HUDEP-2 (cell line): ENCODE results near the gene ZDHHC11B.

Experiments used
- DNase-seq, 76 experiments: peaks; one replicate each; lab custom pipeline; 2025; ENCODE audit not compliant: unreplicated experiment in 76 of 76; lab: John Stamatoyannopoulos, UW

ZDHHC11B gene

GRCh38 chr5:675871-676698, 108.4 kb downstream of the ZDHHC11B start:
- DNase-seq: no peak

- DNase-seq: no peak
Observed at GRCh38 chr5:675111-675870, 109.2 kb downstream of the ZDHHC11B start.

GRCh38 chr5:674630-675011, 109.9 kb downstream of the ZDHHC11B start:
- no peak for DNase-seq

DNA sequence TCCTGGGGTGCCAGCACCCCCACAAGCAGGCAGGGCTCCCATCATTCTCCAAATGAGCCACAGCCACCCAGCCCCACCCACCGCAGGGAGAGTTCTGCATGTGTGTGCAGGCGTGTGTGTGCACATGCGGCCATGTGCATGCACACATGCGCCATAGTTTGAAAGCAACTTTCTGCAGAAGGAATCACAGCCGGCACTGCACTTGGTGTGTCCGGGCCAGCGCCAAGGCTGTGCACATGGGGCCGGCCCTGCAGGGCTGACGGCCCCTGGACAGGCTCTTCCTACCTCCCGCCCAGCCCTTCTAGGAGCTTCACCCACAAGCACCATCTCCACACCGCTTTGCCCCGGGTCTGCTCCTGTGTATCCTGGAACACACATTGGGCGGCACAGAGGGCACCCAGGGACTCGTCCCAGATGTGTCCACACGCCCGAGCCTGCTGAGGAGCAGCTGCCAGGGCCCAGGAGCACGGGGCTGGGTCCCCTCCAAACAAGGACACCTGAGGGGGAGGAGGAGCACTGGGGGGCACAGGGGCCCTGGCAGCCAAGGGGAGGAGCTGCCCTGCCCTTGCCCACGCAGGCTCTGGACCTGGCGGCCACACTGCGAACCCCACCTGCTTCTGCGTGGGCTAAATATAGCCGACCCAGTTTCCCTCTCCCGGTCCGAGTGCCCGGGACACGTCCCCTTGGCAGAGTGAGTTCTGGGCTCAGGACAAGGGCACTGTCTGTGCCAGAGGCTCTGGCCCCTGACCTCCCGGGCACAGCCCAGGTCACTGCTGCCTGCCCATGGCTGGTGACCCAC, 110.5 kb downstream of the ZDHHC11B start:
- DNase-seq: no peak

- DNase-seq: no peak
Observed at GRCh38 chr5:673161-673830, 111.2 kb downstream of the ZDHHC11B start.

DNA sequence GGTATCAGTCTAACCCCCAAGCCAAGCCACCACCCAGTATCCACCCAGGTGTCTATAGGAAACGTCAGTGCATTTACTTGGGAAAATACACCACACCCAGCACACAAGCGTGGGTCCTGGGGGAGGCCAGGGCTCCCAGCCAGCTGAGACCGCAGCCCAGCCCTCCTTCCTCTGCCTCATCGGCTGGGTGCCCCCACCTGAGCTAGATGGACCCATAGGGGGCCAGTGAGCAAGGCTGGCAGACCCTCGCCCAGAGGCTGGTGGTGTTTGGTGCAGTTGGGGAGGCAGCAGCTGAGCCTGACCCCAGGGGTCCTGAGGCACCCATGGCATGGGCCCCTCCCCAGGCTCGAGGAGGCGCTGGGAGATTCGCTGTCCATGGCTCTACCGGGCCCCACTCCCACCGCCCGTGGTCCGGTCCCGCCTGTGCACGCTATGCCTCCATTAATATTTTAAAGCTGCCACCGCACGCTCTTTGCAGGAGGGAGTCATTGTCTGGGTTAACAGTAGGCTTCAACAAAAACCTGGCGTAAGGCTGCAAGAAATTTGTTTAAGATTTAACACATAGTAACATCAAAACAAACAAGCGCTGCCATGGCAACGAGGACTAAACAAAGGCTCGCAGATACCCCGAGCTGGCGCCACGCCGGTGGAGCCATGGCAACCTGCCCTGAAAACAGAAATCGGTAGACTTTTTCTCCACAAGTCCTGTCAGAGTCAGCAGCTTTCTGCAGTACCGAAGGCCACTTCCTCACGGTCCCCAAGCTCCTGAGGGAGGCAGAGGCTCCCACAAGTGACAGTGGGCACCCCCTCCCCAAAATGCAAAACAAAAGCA, 112.0 kb downstream of the ZDHHC11B start:
- DNase-seq: peak in 9 of 76 experiments; percentile 8 to 32 (median 14)

DNA sequence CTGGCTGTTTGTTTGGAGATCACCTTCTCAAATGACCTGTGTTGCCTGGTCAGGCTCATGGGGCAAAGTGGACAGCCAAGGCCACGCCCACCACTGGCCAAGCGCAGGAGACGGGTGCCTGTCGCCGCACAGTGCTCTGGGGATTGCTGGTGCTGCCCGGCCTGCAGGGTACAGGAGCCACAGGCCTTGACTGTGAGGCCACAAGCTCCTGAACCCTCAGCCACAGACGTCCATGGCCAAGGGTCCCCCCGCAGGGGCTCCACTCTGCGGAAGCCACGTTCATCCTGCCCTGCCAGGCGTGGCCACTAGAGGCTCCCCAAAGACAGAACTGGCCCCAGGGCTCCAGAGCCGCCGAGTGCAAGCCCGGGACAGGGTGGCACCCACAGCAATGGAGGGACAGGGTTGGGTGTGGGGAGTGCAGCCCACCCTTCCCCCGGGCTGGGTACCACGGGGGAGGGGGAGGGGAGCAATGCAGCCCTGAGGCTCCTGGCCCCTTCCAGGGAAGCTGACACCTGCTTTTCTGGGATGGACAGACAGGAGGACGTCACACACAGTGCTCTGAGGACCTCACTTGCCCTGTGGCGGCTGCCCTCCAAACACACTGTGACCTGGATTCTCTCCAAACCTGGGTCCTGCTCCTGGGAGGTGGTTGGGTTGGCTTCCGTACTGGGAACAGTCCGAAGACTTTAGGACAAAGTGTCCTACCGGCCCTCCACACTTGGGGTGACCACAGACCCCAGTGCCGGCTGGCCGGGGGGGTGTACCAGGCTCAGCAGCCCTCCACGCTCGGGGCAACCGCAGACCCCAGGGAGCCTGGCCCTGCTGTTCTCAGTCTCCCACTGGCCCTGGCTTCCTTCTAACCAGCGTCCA, 112.8 kb downstream of the ZDHHC11B start:
- peak in 53 of 76 experiments; percentile 5 to 62 (median 42) for DNase-seq

- DNase-seq: no peak
Observed at GRCh38 chr5:670396-671270, 113.9 kb downstream of the ZDHHC11B start.

DNA sequence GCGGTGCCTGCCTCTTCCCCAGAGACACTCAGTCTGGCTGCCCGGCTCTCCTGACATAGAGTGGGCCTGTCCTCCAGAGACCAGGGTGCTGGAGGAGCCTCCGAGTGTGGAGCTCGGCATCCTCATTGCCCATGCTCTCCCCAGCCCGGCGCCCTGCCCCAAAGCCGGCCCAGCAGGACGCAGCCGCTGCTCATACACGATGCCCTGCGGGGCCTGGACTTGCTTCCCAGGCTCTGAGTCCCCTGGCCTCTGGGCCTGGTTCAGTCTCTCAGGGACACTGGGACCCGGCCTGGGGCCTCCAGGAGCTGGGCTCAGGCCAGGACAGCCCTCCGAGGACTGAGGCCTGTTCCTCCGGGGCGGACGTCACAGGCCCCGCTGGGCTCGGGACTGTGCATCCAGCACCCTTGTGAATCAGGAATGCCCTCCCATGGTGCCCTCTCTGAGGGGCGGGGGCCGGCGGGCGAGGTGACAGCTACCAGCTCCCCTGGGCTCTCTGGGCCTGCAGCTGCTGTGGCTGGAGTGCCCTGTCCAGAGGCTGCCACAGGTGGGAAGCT, 114.6 kb downstream of the ZDHHC11B start:
- DNase-seq: no peak

GRCh38 chr5:669111-669841, 115.3 kb downstream of the ZDHHC11B start:
- DNase-seq: peak in 17 of 76 experiments; percentile 4 to 41 (median 17)

- no peak for DNase-seq
Observed at GRCh38 chr5:668283-668995, 116.1 kb downstream of the ZDHHC11B start.

GRCh38 chr5:666816-667498, 117.6 kb downstream of the ZDHHC11B start:
- no peak for DNase-seq

- no peak for DNase-seq
Observed at GRCh38 chr5:665956-666711, 118.4 kb downstream of the ZDHHC11B start.

- peak in 2 of 76 experiments; percentile 11 to 15 for DNase-seq
Observed at GRCh38 chr5:665541-665955, 119.0 kb downstream of the ZDHHC11B start.

GRCh38 chr5:664994-665360, 119.6 kb downstream of the ZDHHC11B start:
- no peak for DNase-seq
